H1 (cell line): Measurements from ENCODE around the gene HSD17B1. TPM values are rescaled to one million over a fixed set of nuclear protein-coding genes. Genes with fewer than 3 reads are reported as not detected.

Source experiments
- CTCF ChIA-PET: fragments of 300-600 bp; sonication (Branson Sonifier 250); formaldehyde crosslinking; loops from one replicate; lab custom pipeline; 2021; ENCODE audit not compliant: partially characterized antibody; lab: Charles Lee
- POLR2A ChIA-PET: fragments of 300-600 bp; sonication (Branson Sonifier 250); formaldehyde crosslinking; loops from one replicate; lab custom pipeline; 2021; ENCODE audit warnings: inconsistent platforms; ENCODE audit not compliant: partially characterized antibody; lab: Charles Lee
- DNase-seq, 2 experiments: peaks; one replicate each; pipeline versions ENCODE4 v3.0.0 to v3.0.0-alpha.2; 2010 to 2022; ENCODE audit warnings: low spot score in 2 of 2, low read depth in 1 of 2, mixed read lengths in 1 of 2
- FAIRE-seq: peaks from 2 replicates; lab custom pipeline; 2011; peaks lifted over from hg19 to GRCh38; lab: Jason Lieb, UNC
- H2AFZ ChIP-seq: 2 replicates; pipeline ENCODE4 v1.8.1; 2012; ENCODE audit warnings: low read length, inconsistent platforms
- H2AK5ac ChIP-seq: 2 replicates; pipeline ENCODE4 v1.6.1; 2013; ENCODE audit warnings: low read depth, low read length
- H2BK120ac ChIP-seq: replicated peaks from 2 replicates; pipeline ENCODE3; 2013; ENCODE audit warnings: low read depth, low read length, inconsistent platforms
- H2BK12ac ChIP-seq: 2 replicates; pipeline ENCODE4 v1.6.1; 2013; ENCODE audit warnings: low read depth, low read length
- H2BK15ac ChIP-seq: 2 replicates; pipeline ENCODE4 v1.6.1; 2013; ENCODE audit warnings: low read length
- H2BK20ac ChIP-seq: 2 replicates; pipeline ENCODE4 v1.6.1; 2013; ENCODE audit warnings: low read length
- H2BK5ac ChIP-seq: 2 replicates; pipeline ENCODE4 v1.6.1; 2013; ENCODE audit warnings: low read depth, low read length
- H3K14ac ChIP-seq: 2 replicates; pipeline ENCODE4 v1.6.1; 2013; ENCODE audit warnings: inconsistent platforms; ENCODE audit not compliant: insufficient read length
- H3K18ac ChIP-seq: 2 replicates; pipeline ENCODE4 v1.6.1; 2013; ENCODE audit warnings: low read length; ENCODE audit errors: extremely low read depth
- H3K23ac ChIP-seq: 2 replicates; pipeline ENCODE4 v1.6.1; 2013; ENCODE audit warnings: inconsistent platforms; ENCODE audit not compliant: insufficient read length
- H3K23me2 ChIP-seq: 2 replicates; pipeline ENCODE4 v1.6.1; 2013; ENCODE audit warnings: low read depth, low read length
- H3K27ac ChIP-seq: 2 replicates; pipeline ENCODE4 v1.6.1; 2011; ENCODE audit warnings: low read depth, low read length, inconsistent platforms
- H3K27me3 ChIP-seq, 4 experiments: replicated peaks in 1 of 4; 1 replicate in 1 of 4; 2 replicates in 3 of 4; pipeline versions ENCODE4 v1.6.1 to v1.8.1; 2011 to 2013; ENCODE audit warnings: low read length in 3 of 4, mild to moderate bottlenecking in 3 of 4, inconsistent platforms in 2 of 4, mixed read lengths in 2 of 4, moderate library complexity in 1 of 4; ENCODE audit not compliant: control insufficient read depth in 3 of 4, insufficient read depth in 3 of 4; ENCODE audit errors: extremely low read depth in 1 of 4
- H3K36me3 ChIP-seq, 4 experiments: 2 replicates each; pipeline versions ENCODE4 v1.6.1 to v1.8.1; 2011 to 2013; ENCODE audit warnings: mild to moderate bottlenecking in 4 of 4, low read length in 3 of 4, moderate library complexity in 2 of 4, control low read depth in 1 of 4, inconsistent platforms in 1 of 4; ENCODE audit not compliant: insufficient read depth in 4 of 4, control insufficient read depth in 2 of 4
- H3K4ac ChIP-seq: replicated peaks from 2 replicates; pipeline ENCODE3; 2013; ENCODE audit warnings: low read length, low read depth, mixed read lengths, inconsistent platforms; ENCODE audit not compliant: insufficient read length
- H3K4me1 ChIP-seq, 4 experiments: replicated peaks in 1 of 4; 1 replicate in 1 of 4; 2 replicates in 3 of 4; pipeline versions ENCODE4 v1.6.1 to v1.8.1; 2011 to 2013; ENCODE audit warnings: low read length in 3 of 4, inconsistent platforms in 2 of 4, mixed read lengths in 1 of 4; ENCODE audit not compliant: insufficient read depth in 4 of 4, control insufficient read depth in 3 of 4
- H3K4me2 ChIP-seq, 2 experiments: 2 replicates each; pipeline versions ENCODE4 v1.6.1 to v1.8.1; 2011 to 2013; ENCODE audit warnings: low read depth in 2 of 2, low read length in 2 of 2, control low read depth in 1 of 2, inconsistent platforms in 1 of 2, mild to moderate bottlenecking in 1 of 2; ENCODE audit not compliant: insufficient read depth in 1 of 2
- H3K4me3 ChIP-seq, 4 experiments: fragments of 200-600, 300-600 bp in 1 of 4; sonication (generic), shearing (Covaris generic), sonication (Bioruptor Twin) in 1 of 4; 2 replicates each; pipeline versions ENCODE4 v1.5.1 to v1.8.1; 2011 to 2016; ENCODE audit warnings: low read length in 4 of 4, low read depth in 3 of 4, control low read depth in 2 of 4, inconsistent platforms in 2 of 4, mild to moderate bottlenecking in 2 of 4, mixed read lengths in 1 of 4, moderate library complexity in 1 of 4; ENCODE audit not compliant: insufficient read depth in 2 of 4; ENCODE audit errors: extremely low read depth in 1 of 4
- H3K56ac ChIP-seq: replicated peaks from 2 replicates; pipeline ENCODE3; 2013; ENCODE audit warnings: low read depth, mild to moderate bottlenecking, mixed read lengths, low read length, inconsistent platforms; ENCODE audit not compliant: insufficient read length
- H3K79me1 ChIP-seq: 2 replicates; pipeline ENCODE4 v1.6.1; 2013; ENCODE audit warnings: low read depth, low read length, control low read depth
- H3K79me2 ChIP-seq, 2 experiments: 2 replicates each; pipeline versions ENCODE4 v1.6.1 to v1.8.1; 2012 to 2013; ENCODE audit warnings: low read length in 2 of 2, mild to moderate bottlenecking in 2 of 2, inconsistent platforms in 1 of 2; ENCODE audit not compliant: insufficient read depth in 2 of 2, control insufficient read depth in 1 of 2
- H3K9ac ChIP-seq, 4 experiments: replicated peaks in 1 of 4; 1 replicate in 1 of 4; 2 replicates in 3 of 4; pipeline versions ENCODE4 v1.6.1 to v1.8.1; 2011 to 2013; ENCODE audit warnings: low read depth in 3 of 4, low read length in 3 of 4, control low read depth in 2 of 4, mild to moderate bottlenecking in 2 of 4, moderate library complexity in 2 of 4, inconsistent platforms in 1 of 4; ENCODE audit errors: extremely low read depth in 1 of 4
- H3K9me3 ChIP-seq, 2 experiments: 2 replicates each; pipeline versions ENCODE4 v1.6.1 to v1.8.1; 2012 to 2013; ENCODE audit warnings: mild to moderate bottlenecking in 2 of 2, moderate library complexity in 2 of 2, control low read depth in 1 of 2, inconsistent platforms in 1 of 2, low read depth in 1 of 2, low read length in 1 of 2, mixed read lengths in 1 of 2; ENCODE audit not compliant: insufficient read depth in 2 of 2
- H4K20me1 ChIP-seq, 2 experiments: replicated peaks in 1 of 2; 2 replicates each; pipeline versions ENCODE3 to v1.8.1; 2011 to 2013; ENCODE audit warnings: inconsistent platforms in 2 of 2, low read length in 2 of 2, mild to moderate bottlenecking in 1 of 2; ENCODE audit not compliant: insufficient read depth in 2 of 2, control insufficient read depth in 1 of 2
- H4K5ac ChIP-seq: 2 replicates; pipeline ENCODE4 v1.6.1; 2013; ENCODE audit warnings: low read length, low read depth, mixed read lengths, inconsistent platforms; ENCODE audit not compliant: insufficient read length
- H4K8ac ChIP-seq: 2 replicates; pipeline ENCODE4 v1.8.0; 2013; ENCODE audit warnings: mild to moderate bottlenecking, moderate library complexity, low read length, inconsistent platforms; ENCODE audit not compliant: insufficient read depth; ENCODE audit errors: extremely low read depth
- H4K91ac ChIP-seq: replicated peaks from 2 replicates; pipeline ENCODE3; 2013; ENCODE audit warnings: low read length, mixed read lengths, inconsistent platforms; ENCODE audit not compliant: insufficient read length
- ASH2L ChIP-seq: fragments of 200-600, 300-600 bp; sonication (generic); IDR thresholded peaks from one replicate; pipeline ENCODE4 v1.7.1; 2017; ENCODE audit warnings: low read length
- HDAC2 ChIP-seq, 2 experiments: fragments of 300-600 bp in 1 of 2; sonication (generic) in 1 of 2; IDR thresholded peaks; 2 replicates each; pipeline ENCODE4 v1.6.1; 2011 to 2012; ENCODE audit warnings: low read depth in 2 of 2, low read length in 2 of 2, mild to moderate bottlenecking in 2 of 2, moderate library complexity in 2 of 2, borderline replicate concordance in 1 of 2, inconsistent platforms in 1 of 2
- KDM4A ChIP-seq: IDR thresholded peaks from one replicate; pipeline ENCODE4 v1.7.1; 2012; ENCODE audit warnings: low read depth, mild to moderate bottlenecking, moderate library complexity, low read length, inconsistent platforms; ENCODE audit not compliant: severe bottlenecking
- PHF8 ChIP-seq: fragments of 200-600 bp; sonication (generic); conservative IDR thresholded peaks from 2 replicates; pipeline ENCODE4 v1.7.1; 2012; ENCODE audit warnings: low read depth, mild to moderate bottlenecking, inconsistent platforms, low read length, moderate library complexity
- SIN3A ChIP-seq, 2 experiments: IDR thresholded peaks in 1 of 2; conservative IDR thresholded peaks in 1 of 2; 2 replicates each; pipeline ENCODE4 v1.6.1; 2011 to 2012; ENCODE audit warnings: low read length in 2 of 2, improper control_type of control experiment in 1 of 2, low read depth in 1 of 2, mild to moderate bottlenecking in 1 of 2
- TAF7 ChIP-seq: optimal IDR thresholded peaks from 2 replicates; pipeline ENCODE3; 2011; ENCODE audit warnings: low read depth, mild to moderate bottlenecking, inconsistent platforms, low read length, moderate library complexity, borderline replicate concordance
- TBP ChIP-seq: IDR thresholded peaks from 2 replicates; pipeline ENCODE4 v1.6.1; 2011; ENCODE audit warnings: low read depth, low read length, improper control_type of control experiment
- ZNF274 ChIP-seq: IDR thresholded peaks from 2 replicates; pipeline ENCODE4 v1.7.0; 2012; ENCODE audit warnings: low read length, borderline replicate concordance; ENCODE audit errors: extremely low read depth
- WGBS, 2 experiments: shearing (Covaris generic) in 1 of 2; methylation state at CpG; one replicate each; pipeline versions ENCODE4 v1.1.6 to v1.1.7; 2013 to 2015; ENCODE audit warnings: low lambda C conversion rate in 2 of 2, mixed read lengths in 2 of 2, inconsistent platforms in 1 of 2, low coverage in 1 of 2, missing lambda C conversion rate in 1 of 2; ENCODE audit not compliant: insufficient replicate concordance in 2 of 2, insufficient coverage in 1 of 2, insufficient read length in 1 of 2; ENCODE audit errors: extremely low coverage in 1 of 2, missing lambda C conversion rate in 1 of 2; 5-methylcytosine and 5-hydroxymethylcytosine counted together
- polyA plus RNA-seq, 7 experiments: library from polyadenylated mRNA; depleted of rRNA in 3 of 7; stranded (reverse) in 5 of 7; unstranded in 2 of 7; fragments of >200 nt in 5 of 7; fragments of 200-250 nt in 2 of 7; gene quantifications; 1 replicate in 5 of 7; 2 replicates in 1 of 7; 4 replicates in 1 of 7; pipeline versions ENCODE4 v1.2.1 to v1.2.3, GENCODE V29; 2011 to 2013; ENCODE audit warnings: missing spikeins in 2 of 7, mixed read lengths in 2 of 7
- total RNA-seq: library from RNA; stranded (reverse); fragmentation: NEBNext Ultra II Directional; extraction: Animal tissue kit (Norgen Biotek cat#: 25700); gene quantifications from 2 replicates; pipeline ENCODE4 v1.2.1, GENCODE V29; 2021
- TF ChIP-seq, protein P1 (sequence below): IDR thresholded peaks from 2 replicates; pipeline ENCODE4 v1.6.1; 2011; ENCODE audit warnings: low read depth, mild to moderate bottlenecking, low read length; ENCODE audit not compliant: insufficient read depth
- TF ChIP-seq, protein P2 (sequence below): IDR thresholded peaks from 2 replicates; pipeline ENCODE4 v1.6.1; 2012; ENCODE audit warnings: inconsistent platforms

HSD17B1 gene
- total and polyA plus RNA-seq, 2 of the 8 experiments (the other 6 are each of a cell fraction or from before 2014, with no cell fraction given) = 0.88 to 1.0 TPM

- H3K36me3 ChIP-seq = peaks cover 0 to 6% (median 2%) of the 10 kb centered on the region in 4 experiments; a peak in 2 of 8 replicates
- H3K4me2 ChIP-seq = peak within 1 kb of the TSS; percentile 94 to 95
- H3K27me3 ChIP-seq = peaks cover 0 to 6% (median 0%) of the 10 kb centered on the region in 4 experiments; a peak in 2 of 7 replicates
- H2BK15ac ChIP-seq = peak within 1 kb of the TSS; percentile 75; the same call in 1 of the 2 replicates
- H4K8ac ChIP-seq = peak within 1 kb of the TSS; percentile 95
- peak within 1 kb of the TSS; percentile 80; the same call in 1 of the 2 replicates for H2BK20ac ChIP-seq
- peaks cover 9% of the 10 kb centered on the region for H3K23me2 ChIP-seq
- POLR2A ChIA-PET = interaction anchor here (0.8 to 4.3 kb wide), 12 partner anchors 9 to 263 kb away, joined by 3 to 43 read pairs (median 4); partner anchors contain the start of genes CAVIN1, CNTD1, COA3 and COASY
- 0 out of 2 replicates have a peak within 1 kb of the TSS, but pooled peaks have one; percentile 3 for H2AFZ ChIP-seq
- DNase-seq = peak in 1 of 2 experiments; percentile 93
- H3K56ac ChIP-seq = peak within 1 kb of the TSS; percentile 34
- peak within 1 kb of the TSS; percentile 93 for H2BK5ac ChIP-seq
- peak within 1 kb of the TSS; percentile 97 for H3K4ac ChIP-seq
- H2BK120ac ChIP-seq = peak within 1 kb of the TSS; percentile 56
- peak within 1 kb of the TSS; percentile 45 for H4K91ac ChIP-seq
- peak within 1 kb of the TSS; percentile 70 for H4K5ac ChIP-seq
- CTCF ChIA-PET = interaction anchor here (1.0 to 5.1 kb wide), 5 partner anchors 9 to 19 kb away, joined by 4 to 28 read pairs (median 10); no protein-coding TSS in a partner anchor
- H2BK12ac ChIP-seq = peak within 1 kb of the TSS; percentile 96; the same call in 1 of the 2 replicates
- peaks cover 1 to 2% of the 10 kb centered on the region in 2 experiments for H4K20me1 ChIP-seq
- H3K79me2 ChIP-seq = no peaks in the 10 kb centered on the region
- H3K4me1 ChIP-seq = peaks cover 0 to 15% (median 13%) of the 10 kb centered on the region in 4 experiments; a peak in 6 of 7 replicates
- no peaks in the 10 kb centered on the region; the same call in 1 of the 2 replicates for H3K79me1 ChIP-seq
- 3% methylated on average over 29 of the region's 40 CpGs; no CpG with 5 or more reads in 1 of the 2 experiments for WGBS, 2 experiments
- peak within 1 kb of the TSS; percentile 66 for H3K27ac ChIP-seq
- H3K9me3 ChIP-seq = no peaks in the 10 kb centered on the region
- H3K23ac ChIP-seq = no peak within 1 kb of the TSS
- peak within 1 kb of the TSS; percentile 56 to 88 (median 66) for H3K9ac ChIP-seq
- peak within 1 kb of the TSS; percentile 50 to 72 (median 62) for H3K4me3 ChIP-seq
- H3K14ac ChIP-seq = no peak within 1 kb of the TSS
- no peak for FAIRE-seq
- H3K18ac ChIP-seq = peak within 1 kb of the TSS; percentile 96
- H2AK5ac ChIP-seq = peak within 1 kb of the TSS; percentile 70; the same call in 1 of the 2 replicates
- TF ChIP-seq ASH2L = peak; percentile 9
- no peak for TF ChIP-seq ZNF274
- TF ChIP-seq SIN3A (conservative IDR thresholded peaks at IDR 0.05 in 1 of 2, IDR thresholded peaks at IDR 0.05 in 1 of 2; ENCODE audit: low read depth in 1 of 2, low read length in 2 of 2) = peak; percentile 11 to 68; a peak in 2 of 4 replicates
- no peak; the same call in 1 of the 2 replicates for TF ChIP-seq PHF8
- TF ChIP-seq, protein P1, sequence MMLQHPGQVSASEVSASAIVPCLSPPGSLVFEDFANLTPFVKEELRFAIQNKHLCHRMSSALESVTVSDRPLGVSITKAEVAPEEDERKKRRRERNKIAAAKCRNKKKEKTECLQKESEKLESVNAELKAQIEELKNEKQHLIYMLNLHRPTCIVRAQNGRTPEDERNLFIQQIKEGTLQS = peak; percentile 73; the same call in 1 of the 2 replicates
- TF ChIP-seq HDAC2 (IDR thresholded peaks at IDR 0.05; ENCODE audit: borderline replicate concordance in 1 of 2, low read depth in 2 of 2, low read length in 2 of 2) = no peak
- TF ChIP-seq TBP = peak; percentile 20; the same call in 1 of the 2 replicates
- TF ChIP-seq TAF7 = peak; percentile 16
- peak; percentile 54 for TF ChIP-seq KDM4A
- TF ChIP-seq, protein P2, sequence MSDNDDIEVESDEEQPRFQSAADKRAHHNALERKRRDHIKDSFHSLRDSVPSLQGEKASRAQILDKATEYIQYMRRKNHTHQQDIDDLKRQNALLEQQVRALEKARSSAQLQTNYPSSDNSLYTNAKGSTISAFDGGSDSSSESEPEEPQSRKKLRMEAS = peak; percentile 80
Measured at GRCh38 chr17:42536048-42536371, 16.7 kb upstream of the HSD17B1 start, which contains the start of gene NAGLU. Gene NAGLU (plus strand): TSS chr17:42536241. CDS start chr17:42536273, 32 bp downstream.
